Measurements from ENCODE around the gene NCAM1. TPM values are rescaled to one million over a fixed set of nuclear protein-coding genes. Genes with fewer than 3 reads are reported as not detected.

The NCAM1 gene
- total RNA-seq, 1 donor from 2014 or later: 3.5 TPM

DNA sequence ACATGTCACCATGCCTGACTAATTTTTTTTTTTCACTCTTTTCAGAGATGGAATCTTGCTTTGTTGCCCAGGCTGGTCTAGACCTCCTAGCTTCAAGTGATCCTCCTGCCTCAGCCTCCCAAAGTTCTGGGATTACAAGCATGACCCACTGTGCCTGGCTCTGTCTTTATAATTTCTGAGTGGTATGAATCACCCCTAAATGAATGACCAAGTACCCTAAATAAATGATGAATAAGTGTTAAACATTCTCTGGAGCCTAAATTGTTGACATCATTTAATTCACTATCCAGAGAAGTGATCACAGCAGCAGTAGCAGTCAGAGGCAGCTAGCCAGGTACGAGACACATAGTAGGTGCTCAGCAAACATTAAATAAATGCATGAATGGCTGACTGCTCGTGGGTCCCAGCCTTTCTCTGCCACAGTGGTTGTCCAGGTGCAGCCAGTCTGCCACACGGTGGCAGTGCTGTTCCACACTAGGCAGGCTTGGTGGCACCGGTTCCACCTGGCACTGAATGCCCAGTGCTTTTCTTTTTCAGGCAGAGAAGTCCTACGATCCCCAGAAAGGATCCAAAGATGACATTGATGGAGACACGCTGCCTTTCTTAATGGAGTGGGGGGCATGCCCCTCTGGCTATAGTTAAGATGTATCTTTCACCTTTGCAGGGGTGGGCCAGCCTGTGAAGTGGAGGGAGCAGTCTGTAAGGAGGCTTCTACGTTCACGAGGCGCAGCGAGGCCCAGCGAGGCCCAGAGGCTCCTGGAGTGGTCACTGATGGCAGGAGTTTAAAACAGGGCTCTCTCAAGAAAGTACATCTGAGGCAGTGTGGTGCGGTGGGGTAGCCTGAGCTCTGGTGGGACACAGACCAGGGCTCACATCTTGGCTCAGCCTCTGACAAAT lies 344.5 kb downstream of the NCAM1 start:
- Histone ChIP-seq H3K36me3 (no peaks in the 10 kb centered on the region), H3K9me3 (no peaks in the 10 kb centered on the region), H3K27me3 (ENCODE audit: low read depth) (peaks cover 6% of the 10 kb centered on the region), H3K4me1 (no peaks in the 10 kb centered on the region), H3K27ac (no peak overlapping the region), H3K4me3 (no peak overlapping the region)
- intact Hi-C loops (cut with DNase I): loop anchor here (10.0 kb wide), 1 partner anchor 229 kb away; no protein-coding TSS in a partner anchor
- TF ChIP-seq, protein P1, sequence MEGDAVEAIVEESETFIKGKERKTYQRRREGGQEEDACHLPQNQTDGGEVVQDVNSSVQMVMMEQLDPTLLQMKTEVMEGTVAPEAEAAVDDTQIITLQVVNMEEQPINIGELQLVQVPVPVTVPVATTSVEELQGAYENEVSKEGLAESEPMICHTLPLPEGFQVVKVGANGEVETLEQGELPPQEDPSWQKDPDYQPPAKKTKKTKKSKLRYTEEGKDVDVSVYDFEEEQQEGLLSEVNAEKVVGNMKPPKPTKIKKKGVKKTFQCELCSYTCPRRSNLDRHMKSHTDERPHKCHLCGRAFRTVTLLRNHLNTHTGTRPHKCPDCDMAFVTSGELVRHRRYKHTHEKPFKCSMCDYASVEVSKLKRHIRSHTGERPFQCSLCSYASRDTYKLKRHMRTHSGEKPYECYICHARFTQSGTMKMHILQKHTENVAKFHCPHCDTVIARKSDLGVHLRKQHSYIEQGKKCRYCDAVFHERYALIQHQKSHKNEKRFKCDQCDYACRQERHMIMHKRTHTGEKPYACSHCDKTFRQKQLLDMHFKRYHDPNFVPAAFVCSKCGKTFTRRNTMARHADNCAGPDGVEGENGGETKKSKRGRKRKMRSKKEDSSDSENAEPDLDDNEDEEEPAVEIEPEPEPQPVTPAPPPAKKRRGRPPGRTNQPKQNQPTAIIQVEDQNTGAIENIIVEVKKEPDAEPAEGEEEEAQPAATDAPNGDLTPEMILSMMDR (IDR thresholded peaks at IDR 0.05): peak; percentile 93
- ATAC-seq (peak; percentile 89 to 93), DNase-seq (peak; percentile 82)

DNA sequence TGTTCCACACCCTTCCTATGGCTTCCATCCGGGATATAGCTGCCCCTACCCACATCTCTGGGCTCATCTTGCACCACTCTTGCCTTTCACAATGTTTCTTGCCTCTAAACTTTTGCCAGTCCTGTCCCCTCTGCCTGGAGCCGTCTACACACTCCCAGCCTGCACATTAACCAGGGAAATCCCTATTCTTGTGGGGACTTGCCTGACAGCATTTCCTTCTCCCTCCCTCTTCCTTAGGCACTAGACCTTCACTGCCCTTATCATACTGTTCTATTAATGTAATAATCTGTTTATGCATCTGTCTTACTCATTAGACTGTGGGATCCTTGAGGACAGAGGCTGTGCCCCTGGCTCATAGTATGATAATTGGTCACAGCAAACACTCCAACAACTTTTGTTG lies 347.4 kb downstream of the NCAM1 start:
- intact Hi-C loops (cut with DNase I): loop anchor here (10.0 kb wide), 1 partner anchor 226 kb away; no protein-coding TSS in a partner anchor

DNA sequence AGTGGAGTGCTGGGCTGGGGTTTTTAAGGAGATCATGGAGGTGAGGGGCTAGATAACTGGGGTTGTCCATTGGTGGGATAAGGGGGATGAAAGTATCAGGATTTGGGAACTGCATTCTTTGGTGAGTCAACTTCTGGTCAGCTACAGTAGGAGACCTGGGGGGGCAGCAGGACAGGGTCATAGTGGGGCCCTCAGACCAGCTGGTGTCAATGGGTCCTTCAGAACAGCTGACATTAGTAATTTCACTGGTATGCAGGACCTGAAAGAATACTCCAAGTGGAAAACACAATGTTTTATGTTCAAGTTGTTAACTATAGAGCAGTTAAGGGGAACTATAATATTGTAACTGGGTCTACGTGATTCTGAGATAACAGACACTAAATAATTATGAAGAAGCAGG lies 350.3 kb downstream of the NCAM1 start:
- intact Hi-C loops (cut with DNase I): no loop called here
- Histone ChIP-seq H3K36me3 (no peaks in the 10 kb centered on the region), H3K4me3 (no peak overlapping the region), H3K9me3 (no peaks in the 10 kb centered on the region), H3K27ac (no peak overlapping the region), H3K27me3 (ENCODE audit: low read depth) (no peaks in the 10 kb centered on the region), H3K4me1 (peaks cover 16% of the 10 kb centered on the region)
- TF ChIP-seq, protein P1 (IDR thresholded peaks at IDR 0.05): no peak
- DNase-seq (no peak), ATAC-seq (no peak)

More for the DNA sequence above, 347.4 kb downstream of the NCAM1 start:
- Histone ChIP-seq H3K36me3 (no peaks in the 10 kb centered on the region), H3K27me3 (ENCODE audit: low read depth) (no peaks in the 10 kb centered on the region), H3K4me1 (peaks cover 2% of the 10 kb centered on the region), H3K9me3 (no peaks in the 10 kb centered on the region), H3K4me3 (no peak overlapping the region), H3K27ac (no peak overlapping the region)
- TF ChIP-seq, protein P1 (IDR thresholded peaks at IDR 0.05): no peak
- no peak for DNase-seq
- ATAC-seq: no peak

DNA sequence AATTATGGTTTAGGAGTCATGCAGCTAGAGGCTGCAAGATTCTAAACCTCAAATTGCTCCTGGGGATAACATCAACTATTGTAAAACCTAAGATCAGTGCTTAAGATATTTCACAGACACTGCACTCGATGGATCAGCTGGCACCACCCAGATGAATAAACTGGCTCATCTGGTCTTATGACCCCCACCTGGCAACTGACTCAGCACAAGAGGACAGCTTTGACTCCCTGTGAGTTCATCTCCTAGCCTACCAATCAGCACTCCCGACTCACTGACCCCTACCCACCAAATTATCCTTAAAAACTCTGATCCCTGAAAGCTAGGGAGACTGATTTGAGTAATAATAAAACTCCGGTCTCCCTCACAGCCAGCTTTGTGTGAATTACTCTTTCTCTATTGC lies 352.4 kb downstream of the NCAM1 start:
- H3K36me3 ChIP-seq: no peaks in the 10 kb centered on the region
- peaks cover 16% of the 10 kb centered on the region for H3K4me1 ChIP-seq
- H3K27ac ChIP-seq: peak overlapping the region; percentile 95
- no peaks in the 10 kb centered on the region for H3K27me3 ChIP-seq (ENCODE audit: low read depth)
- H3K9me3 ChIP-seq: no peaks in the 10 kb centered on the region
- H3K4me3 ChIP-seq: peak overlapping the region; percentile 90
- TF ChIP-seq, protein P1 (IDR thresholded peaks at IDR 0.05): no peak
- ATAC-seq (no peak), DNase-seq (no peak)
- intact Hi-C loops (cut with DNase I): no loop called here

DNA sequence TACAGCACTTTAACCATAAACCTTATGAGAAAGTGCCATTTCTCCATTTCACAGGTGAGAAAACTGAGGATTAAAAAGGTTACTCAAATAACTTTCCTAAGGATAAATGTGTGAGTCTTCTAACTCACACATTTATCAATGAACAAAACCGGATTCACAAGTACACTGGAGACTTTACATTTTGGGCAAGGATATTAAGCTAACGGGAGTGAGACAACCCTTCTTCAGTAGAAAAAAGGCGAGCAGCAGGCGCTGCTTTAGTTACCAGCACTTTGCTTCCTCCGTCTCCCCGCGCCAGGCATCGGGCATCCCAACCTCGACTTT lies 352.8 kb downstream of the NCAM1 start:
- Histone ChIP-seq H3K4me3 (peak overlapping the region; percentile 90), H3K27ac (peak overlapping the region; percentile 95), H3K4me1 (peaks cover 16% of the 10 kb centered on the region), H3K36me3 (no peaks in the 10 kb centered on the region), H3K9me3 (no peaks in the 10 kb centered on the region), H3K27me3 (ENCODE audit: low read depth) (no peaks in the 10 kb centered on the region)
- intact Hi-C loops (cut with DNase I): no loop called here
- DNase-seq: no peak
- ATAC-seq: no peak
- TF ChIP-seq, protein P1 (IDR thresholded peaks at IDR 0.05): no peak
